ENCODE data around the gene NLE1.

- TF ChIP-seq EZH2 (IDR thresholded peaks at IDR 0.05; ENCODE audit: low read length) (no peak), CTCF (optimal IDR thresholded peaks at IDR 0.05 in 1 of 3, IDR thresholded peaks at IDR 0.05 in 1 of 3, conservative IDR thresholded peaks at IDR 0.05 in 1 of 3; ENCODE audit: extremely low read depth in 1 of 3, insufficient read depth in 2 of 3, low read length in 3 of 3) (no peak)
These were observed 47.2 kb downstream of the NLE1 start for GRCh38 chr17:35094902-35095301.
